OCI-LY3 (cell line): ENCODE measurements around the gene CILP2.

ENCODE experiments used
- EZH2phosphoT487 ChIP-seq: fragments of 200-600 bp; shearing (Covaris generic); IDR thresholded peaks from 2 replicates; pipeline ENCODE4 v1.6.1; 2018; ENCODE audit warnings: antibody characterized with exemption, mixed run types, low read depth
- TF ChIP-seq, protein P1 (sequence below): fragments of 200-600, 300-600 bp; sonication (generic); IDR thresholded peaks from 2 replicates; pipeline ENCODE4 v1.5.1; 2014; ENCODE audit warnings: antibody characterized with exemption, low read length, low read depth

DNA sequence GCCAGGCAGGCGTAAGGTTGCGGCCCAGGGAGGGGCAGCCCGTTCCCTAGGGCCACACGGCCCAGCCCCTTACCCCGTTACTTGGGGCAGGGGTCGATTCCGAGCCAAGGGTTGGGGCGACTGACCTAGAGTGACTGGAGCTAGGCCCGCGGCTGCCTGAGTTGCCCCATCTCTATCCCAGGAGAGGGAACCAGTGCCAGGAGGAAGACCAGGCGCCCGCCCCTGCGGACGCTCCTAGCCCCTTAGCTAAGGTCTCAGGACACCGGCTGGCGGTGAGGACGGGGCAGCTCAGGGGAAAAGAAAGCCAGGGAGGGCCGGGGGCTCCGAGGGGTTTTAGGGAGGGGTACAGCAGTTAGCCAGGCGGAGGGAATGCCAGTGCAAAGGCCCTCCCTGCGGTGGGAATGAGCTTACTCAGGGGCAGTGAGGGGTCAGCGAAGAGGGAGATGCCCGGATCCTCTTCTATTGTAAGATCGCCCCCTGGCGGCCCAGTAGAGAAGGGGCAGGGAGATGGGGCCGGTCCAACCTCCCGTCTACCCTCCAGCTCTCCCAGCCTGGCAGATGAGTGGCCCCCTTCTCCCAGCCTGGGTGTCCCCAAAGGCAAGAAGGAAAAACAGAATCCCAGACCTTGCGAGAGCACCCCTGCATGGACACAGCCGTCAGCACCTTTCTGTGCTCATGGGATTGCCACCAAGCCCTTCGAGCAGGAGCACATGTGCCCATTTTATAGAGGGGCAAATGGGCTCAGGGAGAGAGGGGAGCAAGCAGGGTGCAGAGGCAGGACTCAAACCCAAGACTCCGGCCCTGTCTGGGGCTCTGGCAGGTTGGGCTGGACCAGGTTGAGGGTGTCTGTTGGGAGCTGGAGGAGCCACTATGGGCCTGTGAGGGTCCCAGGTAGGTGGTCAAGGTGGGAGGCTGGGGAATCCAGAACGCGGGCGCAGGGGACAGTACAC, 16.3 kb downstream of the CILP2 start:
- TF ChIP-seq, protein P1, sequence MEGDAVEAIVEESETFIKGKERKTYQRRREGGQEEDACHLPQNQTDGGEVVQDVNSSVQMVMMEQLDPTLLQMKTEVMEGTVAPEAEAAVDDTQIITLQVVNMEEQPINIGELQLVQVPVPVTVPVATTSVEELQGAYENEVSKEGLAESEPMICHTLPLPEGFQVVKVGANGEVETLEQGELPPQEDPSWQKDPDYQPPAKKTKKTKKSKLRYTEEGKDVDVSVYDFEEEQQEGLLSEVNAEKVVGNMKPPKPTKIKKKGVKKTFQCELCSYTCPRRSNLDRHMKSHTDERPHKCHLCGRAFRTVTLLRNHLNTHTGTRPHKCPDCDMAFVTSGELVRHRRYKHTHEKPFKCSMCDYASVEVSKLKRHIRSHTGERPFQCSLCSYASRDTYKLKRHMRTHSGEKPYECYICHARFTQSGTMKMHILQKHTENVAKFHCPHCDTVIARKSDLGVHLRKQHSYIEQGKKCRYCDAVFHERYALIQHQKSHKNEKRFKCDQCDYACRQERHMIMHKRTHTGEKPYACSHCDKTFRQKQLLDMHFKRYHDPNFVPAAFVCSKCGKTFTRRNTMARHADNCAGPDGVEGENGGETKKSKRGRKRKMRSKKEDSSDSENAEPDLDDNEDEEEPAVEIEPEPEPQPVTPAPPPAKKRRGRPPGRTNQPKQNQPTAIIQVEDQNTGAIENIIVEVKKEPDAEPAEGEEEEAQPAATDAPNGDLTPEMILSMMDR: peak; percentile 74
- no peak for TF ChIP-seq EZH2phosphoT487
